Fibroblast of skin of abdomen (primary cell): ENCODE results near the gene USP20.

Source experiments
- DNase-seq: peaks from one replicate; pipeline ENCODE4 v3.0.0-alpha.2; 2013

USP20 gene

DNA sequence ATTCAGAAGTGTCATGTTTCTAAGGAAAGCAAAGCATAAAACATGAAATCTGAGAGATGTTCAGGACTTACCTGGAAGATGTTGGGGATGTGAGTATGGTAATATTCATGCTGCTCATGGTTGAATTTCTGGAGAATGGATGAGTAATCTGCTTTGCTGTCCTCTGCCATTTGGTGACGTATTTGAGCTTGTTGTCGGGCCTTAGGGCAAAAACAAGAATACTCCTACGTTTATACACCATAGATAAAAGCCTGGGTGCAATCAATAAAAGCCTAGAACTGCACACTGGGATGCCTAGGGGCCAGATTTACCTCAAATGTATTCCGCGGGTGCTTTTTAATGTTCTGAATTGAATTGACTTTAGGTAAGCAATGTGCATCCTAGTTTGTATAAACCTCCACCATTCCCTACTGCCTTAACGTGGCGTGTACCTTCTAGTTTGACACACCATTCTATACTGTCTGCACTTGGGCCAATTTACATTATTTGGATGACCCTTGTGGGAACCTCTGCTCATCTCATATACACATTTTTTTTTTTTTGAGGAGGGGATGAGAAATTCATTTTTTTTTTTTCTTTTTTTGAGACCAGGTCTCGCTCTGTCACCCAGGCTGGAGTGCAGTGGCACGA, 94.4 kb downstream of the USP20 start:
- no peak for DNase-seq

DNA sequence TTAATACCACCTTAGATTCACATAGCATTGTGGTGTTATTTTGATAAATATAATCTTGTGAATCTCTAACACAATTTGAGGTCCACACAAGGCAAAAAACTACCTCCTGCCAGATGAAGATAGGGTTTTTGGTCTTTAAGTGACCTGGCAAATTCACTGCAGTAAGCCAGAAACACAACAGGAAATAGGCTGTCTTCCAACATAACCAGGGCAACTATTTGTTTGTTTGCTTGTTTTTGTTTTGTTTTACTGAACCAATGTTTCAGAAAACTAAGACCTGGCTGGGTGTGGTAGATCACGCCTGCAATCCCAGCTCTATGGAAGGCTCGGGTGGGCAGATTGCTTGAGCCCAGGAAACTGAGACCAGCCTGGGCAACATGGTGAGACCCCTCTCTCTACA, 95.5 kb downstream of the USP20 start:
- no peak for DNase-seq
